ENCODE data around the gene NDRG4.

NDRG4 gene

GRCh38 chr16:58510776-58511628 is 11.1 kb downstream of the NDRG4 start:
- no peak for DNase-seq

- peak; percentile 86 for DNase-seq
These were observed 12.2 kb downstream of the NDRG4 start for GRCh38 chr16:58511933-58512815.

- no peak for DNase-seq
These were observed 13.9 kb downstream of the NDRG4 start for GRCh38 chr16:58513874-58514273.

- peak; percentile 86 for DNase-seq
These were observed 15.4 kb downstream of the NDRG4 start, which contains the start of gene SETD6 for GRCh38 chr16:58515125-58515870. TSS of gene SETD6 (plus strand) at chr16:58515517. CDS start at chr16:58515538, 21 bp downstream.

- DNase-seq = peak; percentile 63
These were observed 16.2 kb downstream of the NDRG4 start for GRCh38 chr16:58515871-58516767.

- DNase-seq = no peak
These were observed 16.8 kb downstream of the NDRG4 start for GRCh38 chr16:58516768-58517107.

GRCh38 chr16:58518083-58518979 is 18.4 kb downstream of the NDRG4 start:
- peak; percentile 47 for DNase-seq

GRCh38 chr16:58518980-58519368 is 19.0 kb downstream of the NDRG4 start:
- no peak for DNase-seq

- no peak for DNase-seq
These were observed 19.8 kb downstream of the NDRG4 start for GRCh38 chr16:58519707-58520106.

GRCh38 chr16:58530179-58530578 is 30.2 kb downstream of the NDRG4 start:
- no peak for DNase-seq

GRCh38 chr16:58532414-58532813 is 32.5 kb downstream of the NDRG4 start:
- DNase-seq = no peak

GRCh38 chr16:58533751-58534470 is 34.0 kb downstream of the NDRG4 start:
- DNase-seq = no peak

- DNase-seq = no peak
These were observed 35.2 kb downstream of the NDRG4 start for GRCh38 chr16:58535100-58535499.

- DNase-seq = no peak
These were observed 36.3 kb downstream of the NDRG4 start for GRCh38 chr16:58536278-58536677.

GRCh38 chr16:58537124-58537906 is 37.4 kb downstream of the NDRG4 start:
- DNase-seq = peak; percentile 10

- no peak for DNase-seq
These were observed 41.8 kb downstream of the NDRG4 start for GRCh38 chr16:58541711-58542110.

GRCh38 chr16:58542291-58542690 is 42.3 kb downstream of the NDRG4 start:
- no peak for DNase-seq

- no peak for DNase-seq
These were observed 43.7 kb downstream of the NDRG4 start for GRCh38 chr16:58543685-58544084.

GRCh38 chr16:58548378-58548777 is 48.4 kb downstream of the NDRG4 start:
- DNase-seq = no peak

All from activated CD4-positive, alpha-beta T cell treated with anti-CD3 and anti-CD28 coated beads, Interleukin-10, Interleukin-2, amounts not matched to agents 100 ng/mL and 50 ng/mL, durations not matched to agents 16 hours and 8 hours (primary cell).